GM23338 (cell line): ENCODE measurements around the gene MTHFD2L. TPM values are rescaled to one million over a fixed set of nuclear protein-coding genes. Genes with fewer than 3 reads are reported as not detected.

Experiments
- ATAC-seq: fragments of 200-7000 bp; cut with Tn5 transposase; 3 replicates; pipeline ENCODE4 v1.9.1; 2020
- DNase-seq: peaks from one replicate; pipeline ENCODE4 v3.0.0-alpha.2; 2015; ENCODE audit warnings: low spot score
- H2AFZ ChIP-seq: fragments of 200-600 bp; sonication (generic); 2 replicates; pipeline ENCODE4 v1.8.0; 2016; ENCODE audit warnings: antibody characterized with exemption, mild to moderate bottlenecking, moderate library complexity
- H3F3A ChIP-seq: fragments of 200-600 bp; sonication (generic); replicated peaks from 2 replicates; pipeline ENCODE4 v1.8.0; 2017; ENCODE audit warnings: antibody characterized with exemption, mixed run types, low read depth
- H3K27ac ChIP-seq: fragments of 200-600 bp; sonication (generic); 2 replicates; pipeline ENCODE4 v1.6.1; 2016; ENCODE audit warnings: low read depth
- H3K27me3 ChIP-seq: fragments of 200-600 bp; sonication (generic); 2 replicates; pipeline ENCODE4 v1.8.0; 2016; ENCODE audit warnings: mild to moderate bottlenecking, mixed run types, moderate library complexity; ENCODE audit not compliant: insufficient read depth
- H3K36me3 ChIP-seq: fragments of 200-600 bp; sonication (generic); 2 replicates; pipeline ENCODE4 v1.8.0; 2016; ENCODE audit warnings: mild to moderate bottlenecking; ENCODE audit not compliant: insufficient read depth
- H3K4me1 ChIP-seq: fragments of 200-600 bp; sonication (generic); 2 replicates; pipeline ENCODE4 v1.8.0; 2016; ENCODE audit warnings: mild to moderate bottlenecking, moderate library complexity; ENCODE audit not compliant: insufficient read depth
- H3K4me2 ChIP-seq: fragments of 200-600 bp; sonication (generic); 2 replicates; pipeline ENCODE4 v1.7.1; 2017; ENCODE audit warnings: mixed run types
- H3K4me3 ChIP-seq: fragments of 200-600 bp; sonication (generic); 2 replicates; pipeline ENCODE4 v1.6.1; 2016; ENCODE audit warnings: mixed run types
- H3K79me2 ChIP-seq: fragments of 200-600 bp; sonication (generic); replicated peaks from 2 replicates; pipeline ENCODE4 v1.8.0; 2017; ENCODE audit warnings: mild to moderate bottlenecking; ENCODE audit not compliant: insufficient read depth
- H3K9me2 ChIP-seq: fragments of 200-600 bp; sonication (generic); 2 replicates; pipeline ENCODE4 v1.8.0; 2017; ENCODE audit not compliant: insufficient read depth
- H4K20me1 ChIP-seq: fragments of 200-600 bp; sonication (generic); replicated peaks from 2 replicates; pipeline ENCODE4 v1.8.0; 2017; ENCODE audit warnings: mild to moderate bottlenecking; ENCODE audit not compliant: insufficient read depth
- H3K27ac Mint-ChIP-seq: 2 replicates; pipeline ENCODE4 v1.8.0; 2020; ENCODE audit warnings: inconsistent platforms, mild to moderate bottlenecking, moderate library complexity, mixed read lengths
- H3K27me3 Mint-ChIP-seq: 3 replicates; pipeline ENCODE4 v1.8.0; 2022; ENCODE audit warnings: low read depth, mild to moderate bottlenecking, moderate library complexity, mixed read lengths, inconsistent platforms; ENCODE audit not compliant: insufficient read depth, poor library complexity
- H3K36me3 Mint-ChIP-seq: 3 replicates; pipeline ENCODE4 v1.8.0; 2021; ENCODE audit warnings: low read depth, mild to moderate bottlenecking, inconsistent platforms, moderate library complexity, mixed read lengths
- H3K4me1 Mint-ChIP-seq: 3 replicates; pipeline ENCODE4 v1.8.0; 2020; ENCODE audit warnings: mild to moderate bottlenecking, inconsistent platforms, mixed read lengths
- H3K4me3 Mint-ChIP-seq: 3 replicates; pipeline ENCODE4 v1.8.0; 2021; ENCODE audit warnings: moderate library complexity, mild to moderate bottlenecking, inconsistent platforms, mixed read lengths
- H3K9me3 Mint-ChIP-seq: 3 replicates; pipeline ENCODE4 v1.8.0; 2020; ENCODE audit warnings: moderate library complexity, mild to moderate bottlenecking, inconsistent platforms, mixed read lengths
- CREB1 ChIP-seq: fragments of 250-450 bp; sonication (Bioruptor Pico); IDR thresholded peaks from 2 replicates; pipeline ENCODE4 v1.5.0; 2020; ENCODE audit warnings: low read depth, mild to moderate bottlenecking, moderate library complexity
- CTCF ChIP-seq, 2 experiments: fragments of 200-600 bp in 1 of 2; sonication (generic) in 1 of 2; conservative IDR thresholded peaks; 2 replicates each; pipeline versions ENCODE4 v1.5.1 to v1.6.1; 2016 to 2017; ENCODE audit warnings: antibody characterized with exemption in 2 of 2, low read depth in 2 of 2, mild to moderate bottlenecking in 2 of 2, moderate library complexity in 1 of 2
- ETS1 ChIP-seq: IDR thresholded peaks from 2 replicates; pipeline ENCODE4 v1.6.1; 2016; ENCODE audit warnings: antibody characterized with exemption
- EZH2phosphoT487 ChIP-seq: fragments of 200-600 bp; sonication (generic); IDR thresholded peaks from one replicate; pipeline ENCODE4 v1.8.1; 2018; ENCODE audit warnings: antibody characterized with exemption; ENCODE audit not compliant: unreplicated experiment
- JUNB ChIP-seq: IDR thresholded peaks from one replicate; pipeline ENCODE4 v1.6.1; 2016; ENCODE audit warnings: antibody characterized with exemption; ENCODE audit not compliant: unreplicated experiment
- NANOG ChIP-seq: IDR thresholded peaks from 2 replicates; pipeline ENCODE4 v1.6.1; 2016; ENCODE audit warnings: antibody characterized with exemption, borderline replicate concordance
- POLR2AphosphoS5 ChIP-seq: IDR thresholded peaks from 2 replicates; pipeline ENCODE4 v1.6.1; 2016; ENCODE audit warnings: antibody characterized with exemption, low read depth
- REST ChIP-seq: IDR thresholded peaks from one replicate; pipeline ENCODE4 v1.6.1; 2018; ENCODE audit warnings: antibody characterized with exemption; ENCODE audit not compliant: unreplicated experiment
- STAT1 ChIP-seq: IDR thresholded peaks from one replicate; pipeline ENCODE4 v1.6.1; 2016; ENCODE audit warnings: antibody characterized with exemption; ENCODE audit not compliant: unreplicated experiment
- ZNF114 ChIP-seq: fragments of 250-450 bp; sonication (Bioruptor Pico); IDR thresholded peaks from 2 replicates; pipeline ENCODE4 v1.5.0; 2020; ENCODE audit warnings: mild to moderate bottlenecking, moderate library complexity
- ZNF331 ChIP-seq: fragments of 250-450 bp; sonication (Bioruptor Pico); IDR thresholded peaks from 2 replicates; pipeline ENCODE4 v1.5.0; 2020; ENCODE audit warnings: low read depth, mild to moderate bottlenecking, moderate library complexity
- ZNF462 ChIP-seq: fragments of 250-450 bp; sonication (Bioruptor Pico); IDR thresholded peaks from 2 replicates; pipeline ENCODE4 v1.5.0; 2020; ENCODE audit warnings: mild to moderate bottlenecking, moderate library complexity
- polyA plus RNA-seq: library from polyadenylated mRNA; unstranded; fragments of >200 nt; fragmentation: Nextera tagmentation; extraction: Ambion mirVana; gene quantifications from 2 replicates; pipeline ENCODE4 v1.2.1, GENCODE V29; 2016
- total RNA-seq: library from RNA; depleted of rRNA; stranded (reverse); fragments of >200 nt; shearing (Covaris generic); gene quantifications from 2 replicates; pipeline ENCODE4 v1.2.3, GENCODE V29; 2014

MTHFD2L gene
- total and polyA plus RNA-seq, 2 experiments from 2014 or later = 24.4 to 35.7 TPM

- Mint-ChIP-seq H3K27ac (no peak overlapping the region), H3K27me3 (no peaks in the 10 kb centered on the region), H3K9me3 (no peaks in the 10 kb centered on the region), H3K4me3 (no peak overlapping the region), H3K36me3 (no peaks in the 10 kb centered on the region), H3K4me1 (no peaks in the 10 kb centered on the region)
- Histone ChIP-seq H3K4me3 (no peak overlapping the region), H3K27me3 (no peaks in the 10 kb centered on the region), H3K79me2 (no peaks in the 10 kb centered on the region), H3K27ac (no peak overlapping the region), H2AFZ (no peak overlapping the region), H3K4me1 (no peaks in the 10 kb centered on the region), H3K36me3 (no peaks in the 10 kb centered on the region), H3K4me2 (no peak overlapping the region), H3F3A (no peaks in the 10 kb centered on the region), H3K9me2 (no peaks in the 10 kb centered on the region), H4K20me1 (no peaks in the 10 kb centered on the region)
- TF ChIP-seq STAT1 (no peak), REST (no peak), CTCF (conservative IDR thresholded peaks at IDR 0.05; ENCODE audit: low read depth in 2 of 2) (no peak), NANOG (no peak), ZNF331 (CRISPR knock-in tag) (no peak), JUNB (no peak), ETS1 (no peak), CREB1 (no peak), POLR2AphosphoS5 (no peak), ZNF462 (CRISPR knock-in tag) (no peak), EZH2phosphoT487 (no peak), ZNF114 (CRISPR knock-in tag) (no peak)
- ATAC-seq = no peak
- no peak for DNase-seq
These were observed 102.1 kb downstream of the MTHFD2L start for GRCh38 chr4:74260036-74260435.
